BLaER1 treated with 17β-estradiol and CSF1 and Interleukin-3, amounts not matched to agents 10 nM and 100 nM (cell line): ENCODE measurements around the gene COL25A1.
"Not testable (repeated sequence)": the region's sequence is repeated elsewhere in the genome, so short reads cannot be mapped to it uniquely, and the experiment has no call there.

Source experiments
- H3K27ac ChIP-seq, 11 experiments: shearing (Covaris generic); formaldehyde crosslinking; 2 replicates each; pipeline ENCODE4 v1.8.1; 2022
- H3K27me3 ChIP-seq, 11 experiments: shearing (Covaris generic); formaldehyde crosslinking; 2 replicates each; pipeline ENCODE4 v1.8.1; 2022
- H3K36me3 ChIP-seq, 11 experiments: shearing (Covaris generic); formaldehyde crosslinking; 2 replicates each; pipeline ENCODE4 v1.8.1; 2022
- H3K4me1 ChIP-seq, 10 experiments: shearing (Covaris generic); formaldehyde crosslinking; 2 replicates each; pipeline ENCODE4 v1.8.1; 2022
- H3K4me2 ChIP-seq, 11 experiments: shearing (Covaris generic); formaldehyde crosslinking; 2 replicates each; pipeline ENCODE4 v1.8.1; 2022
- H3K4me3 ChIP-seq, 10 experiments: shearing (Covaris generic); formaldehyde crosslinking; 2 replicates each; pipeline ENCODE4 v1.8.1; 2022
- H3K9ac ChIP-seq, 11 experiments: shearing (Covaris generic); formaldehyde crosslinking; 2 replicates each; pipeline ENCODE4 v1.8.1; 2022
- H3K9me3 ChIP-seq, 11 experiments: shearing (Covaris generic); formaldehyde crosslinking; replicated peaks in 1 of 11; 2 replicates each; pipeline ENCODE4 v1.8.1; 2022
- H4K20me1 ChIP-seq, 11 experiments: shearing (Covaris generic); formaldehyde crosslinking; 2 replicates each; pipeline ENCODE4 v1.8.1; 2022
- Cebpa-rat ChIP-seq, 11 experiments: shearing (Covaris generic); IDR thresholded peaks; 2 replicates each; pipeline ENCODE4 v1.8.1; 2022

COL25A1 gene

GRCh38 chr4:108889696-108890483 is 412.6 kb downstream of the COL25A1 start:
- no peaks in the 10 kb centered on the region for H3K4me1 ChIP-seq
- H3K27ac ChIP-seq, result no peak overlapping the region
- H3K27me3 ChIP-seq, result no peaks in the 10 kb centered on the region
- H4K20me1 ChIP-seq, result no peaks in the 10 kb centered on the region
- H3K9me3 ChIP-seq, result no peaks in the 10 kb centered on the region
- no peaks in the 10 kb centered on the region for H3K36me3 ChIP-seq
- TF ChIP-seq Cebpa-rat (IDR thresholded peaks at IDR 0.05), result no peak
- H3K4me3 ChIP-seq, result no peak overlapping the region
- H3K9ac ChIP-seq, result no peak overlapping the region
- H3K4me2 ChIP-seq, result no peak overlapping the region

- no peak overlapping the region for H3K27ac ChIP-seq
- no peaks in the 10 kb centered on the region for H4K20me1 ChIP-seq
- no peak for TF ChIP-seq Cebpa-rat (IDR thresholded peaks at IDR 0.05)
- H3K4me1 ChIP-seq, result no peaks in the 10 kb centered on the region
- no peaks in the 10 kb centered on the region for H3K27me3 ChIP-seq
- H3K4me2 ChIP-seq, result no peak overlapping the region
- no peaks in the 10 kb centered on the region for H3K9me3 ChIP-seq
- H3K9ac ChIP-seq, result no peak overlapping the region
- H3K4me3 ChIP-seq, result no peak overlapping the region
- no peaks in the 10 kb centered on the region for H3K36me3 ChIP-seq
Observed at GRCh38 chr4:108888769-108889168, 413.7 kb downstream of the COL25A1 start.

GRCh38 chr4:108887034-108887433 is 415.4 kb downstream of the COL25A1 start:
- H3K36me3 ChIP-seq, result no peaks in the 10 kb centered on the region
- H3K27ac ChIP-seq, result no peak overlapping the region
- no peak overlapping the region for H3K4me2 ChIP-seq
- no peaks in the 10 kb centered on the region for H3K27me3 ChIP-seq
- no peaks in the 10 kb centered on the region for H3K9me3 ChIP-seq
- TF ChIP-seq Cebpa-rat (IDR thresholded peaks at IDR 0.05), result no peak
- no peaks in the 10 kb centered on the region for H4K20me1 ChIP-seq
- H3K9ac ChIP-seq, result no peak overlapping the region
- H3K4me3 ChIP-seq, result no peak overlapping the region
- no peaks in the 10 kb centered on the region for H3K4me1 ChIP-seq

GRCh38 chr4:108885211-108885610 is 417.2 kb downstream of the COL25A1 start:
- no peak for TF ChIP-seq Cebpa-rat (IDR thresholded peaks at IDR 0.05)
- H3K9ac ChIP-seq, result no peak overlapping the region
- H3K4me3 ChIP-seq, result no peak overlapping the region
- H3K4me2 ChIP-seq, result no peak overlapping the region
- no peaks in the 10 kb centered on the region for H3K4me1 ChIP-seq
- H3K27me3 ChIP-seq, result no peaks in the 10 kb centered on the region
- no peaks in the 10 kb centered on the region for H4K20me1 ChIP-seq
- no peaks in the 10 kb centered on the region for H3K9me3 ChIP-seq
- H3K27ac ChIP-seq, result no peak overlapping the region
- H3K36me3 ChIP-seq, result no peaks in the 10 kb centered on the region

- Histone ChIP-seq H3K4me1 (no peaks in the 10 kb centered on the region), H4K20me1 (no peaks in the 10 kb centered on the region), H3K9ac (no peak overlapping the region), H3K27ac (no peak overlapping the region), H3K9me3 (no peaks in the 10 kb centered on the region), H3K4me3 (no peak overlapping the region), H3K36me3 (no peaks in the 10 kb centered on the region), H3K4me2 (no peak overlapping the region), H3K27me3 (no peaks in the 10 kb centered on the region)
- no peak for TF ChIP-seq Cebpa-rat (IDR thresholded peaks at IDR 0.05)
Observed at GRCh38 chr4:108884596-108884995, 417.9 kb downstream of the COL25A1 start.

- Histone ChIP-seq H3K9ac (no peak overlapping the region), H3K9me3 (no peaks in the 10 kb centered on the region), H3K4me3 (no peak overlapping the region), H3K4me1 (peaks cover 5 to 12% (median 11%) of the 10 kb centered on the region in 10 experiments; a peak in 17 of 20 replicates), H3K27me3 (no peaks in the 10 kb centered on the region), H3K36me3 (no peaks in the 10 kb centered on the region), H3K27ac (no peak overlapping the region), H4K20me1 (no peaks in the 10 kb centered on the region), H3K4me2 (no peak overlapping the region)
- no peak for TF ChIP-seq Cebpa-rat (IDR thresholded peaks at IDR 0.05)
Observed at GRCh38 chr4:108881986-108882385, 420.5 kb downstream of the COL25A1 start.

- Histone ChIP-seq H3K4me1 (peaks cover 5 to 12% (median 11%) of the 10 kb centered on the region in 10 experiments; a peak in 17 of 20 replicates), H3K9ac (no peak overlapping the region), H3K4me2 (no peak overlapping the region), H3K4me3 (no peak overlapping the region), H3K27ac (no peak overlapping the region), H3K9me3 (no peaks in the 10 kb centered on the region), H3K36me3 (no peaks in the 10 kb centered on the region), H3K27me3 (no peaks in the 10 kb centered on the region), H4K20me1 (no peaks in the 10 kb centered on the region)
- TF ChIP-seq Cebpa-rat (IDR thresholded peaks at IDR 0.05), result no peak
Observed at GRCh38 chr4:108881190-108881589, 421.3 kb downstream of the COL25A1 start.

- no peaks in the 10 kb centered on the region for H3K9me3 ChIP-seq
- no peak overlapping the region for H3K4me3 ChIP-seq
- H3K4me1 ChIP-seq, result peaks cover 5 to 12% (median 11%) of the 10 kb centered on the region in 10 experiments; a peak in 17 of 20 replicates
- no peaks in the 10 kb centered on the region for H4K20me1 ChIP-seq
- no peaks in the 10 kb centered on the region for H3K27me3 ChIP-seq
- no peak overlapping the region for H3K27ac ChIP-seq
- no peak for TF ChIP-seq Cebpa-rat (IDR thresholded peaks at IDR 0.05)
- H3K9ac ChIP-seq, result no peak overlapping the region
- no peaks in the 10 kb centered on the region for H3K36me3 ChIP-seq
- peak overlapping the region in 10 of 11 experiments; percentile 15 to 65 (median 37); a peak in 19 of 22 replicates for H3K4me2 ChIP-seq
Observed at GRCh38 chr4:108878806-108879205, 423.7 kb downstream of the COL25A1 start.

GRCh38 chr4:108877821-108878220 is 424.6 kb downstream of the COL25A1 start:
- no peak overlapping the region for H3K4me2 ChIP-seq
- no peaks in the 10 kb centered on the region for H3K27me3 ChIP-seq
- H3K4me1 ChIP-seq, result peaks cover 5 to 12% (median 11%) of the 10 kb centered on the region in 10 experiments; a peak in 17 of 20 replicates
- H3K9ac ChIP-seq, result no peak overlapping the region
- H4K20me1 ChIP-seq, result no peaks in the 10 kb centered on the region
- TF ChIP-seq Cebpa-rat (IDR thresholded peaks at IDR 0.05), result no peak
- H3K27ac ChIP-seq, result no peak overlapping the region
- H3K9me3 ChIP-seq, result no peaks in the 10 kb centered on the region
- H3K36me3 ChIP-seq, result no peaks in the 10 kb centered on the region
- H3K4me3 ChIP-seq, result no peak overlapping the region

GRCh38 chr4:108874806-108875205 is 427.7 kb downstream of the COL25A1 start:
- no peak overlapping the region for H3K9ac ChIP-seq
- no peak overlapping the region for H3K27ac ChIP-seq
- TF ChIP-seq Cebpa-rat (IDR thresholded peaks at IDR 0.05), result no peak
- H3K4me1 ChIP-seq, result peaks cover 5 to 23% (median 12%) of the 10 kb centered on the region in 10 experiments; a peak in 18 of 20 replicates
- no peaks in the 10 kb centered on the region for H4K20me1 ChIP-seq
- H3K36me3 ChIP-seq, result no peaks in the 10 kb centered on the region
- no peak overlapping the region for H3K4me3 ChIP-seq
- H3K9me3 ChIP-seq, result no peaks in the 10 kb centered on the region
- H3K4me2 ChIP-seq, result no peak overlapping the region
- no peaks in the 10 kb centered on the region for H3K27me3 ChIP-seq

GRCh38 chr4:108869970-108870369 is 432.5 kb downstream of the COL25A1 start:
- not testable (repeated sequence) for H3K27me3 ChIP-seq, H3K36me3 ChIP-seq, H4K20me1 ChIP-seq, H3K4me3 ChIP-seq, H3K9me3 ChIP-seq, H3K27ac ChIP-seq, H3K9ac ChIP-seq, H3K4me2 ChIP-seq
- H3K4me1 ChIP-seq, result peaks cover 0 to 12% (median 0%) of the 10 kb centered on the region in 10 experiments; a peak in 2 of 20 replicates
